Endothelial cell of umbilical vein (primary cell): ENCODE data around the gene RTEL1. TPM values are rescaled to one million over a fixed set of nuclear protein-coding genes. Genes with fewer than 3 reads are reported as not detected.

Source experiments
- BruUV-seq: library from RNA; stranded (reverse); fragments of 400-500 nt; replicated peaks from 2 replicates; lab custom pipeline; 2021; lab: Mats Ljungman, UMichigan
- CTCF ChIA-PET: fragments of 300-600, 350-600 bp; sonication (Branson Sonifier 250); formaldehyde crosslinking; loops from one replicate; lab custom pipeline; 2021; ENCODE audit warnings: antibody characterized with exemption, inconsistent platforms; lab: Charles Lee
- POLR2A ChIA-PET: fragments of 300-600, 350-600 bp; sonication (Branson Sonifier 250); formaldehyde crosslinking; loops from one replicate; lab custom pipeline; 2021; ENCODE audit warnings: antibody characterized with exemption, inconsistent platforms; lab: Charles Lee
- DNase-seq: peaks from one replicate; pipeline ENCODE4 v3.0.0-alpha.2; 2011; ENCODE audit warnings: low read depth, low spot score
- FAIRE-seq: peaks from 2 replicates; lab custom pipeline; 2011; peaks lifted over from hg19 to GRCh38; lab: Jason Lieb, UNC
- H2AFZ ChIP-seq: 2 replicates; pipeline ENCODE4 v1.6.0; 2012; ENCODE audit warnings: low read depth, low read length, control low read depth, inconsistent platforms
- H3K27ac ChIP-seq: 2 replicates; pipeline ENCODE4 v1.5.1; 2011; ENCODE audit warnings: low read depth, mild to moderate bottlenecking, control low read depth, low read length, moderate library complexity; ENCODE audit not compliant: insufficient read depth
- H3K27me3 ChIP-seq, 2 experiments: 2 replicates each; pipeline versions ENCODE4 v1.6.0 to v1.6.1; 2011; ENCODE audit warnings: low read length in 2 of 2, mixed read lengths in 1 of 2; ENCODE audit not compliant: control insufficient read depth in 2 of 2, insufficient read depth in 2 of 2
- H3K36me3 ChIP-seq, 2 experiments: 2 replicates in 1 of 2; 3 replicates in 1 of 2; pipeline ENCODE4 v1.5.1; 2011; ENCODE audit warnings: low read length in 2 of 2, mild to moderate bottlenecking in 1 of 2, moderate library complexity in 1 of 2; ENCODE audit not compliant: control insufficient read depth in 2 of 2, insufficient read depth in 2 of 2; ENCODE audit errors: extremely low read depth in 1 of 2
- H3K4me1 ChIP-seq: 3 replicates; pipeline ENCODE4 v1.5.1; 2011; ENCODE audit warnings: mild to moderate bottlenecking, low read length; ENCODE audit not compliant: control insufficient read depth, insufficient read depth; ENCODE audit errors: extremely low read depth
- H3K4me2 ChIP-seq: 2 replicates; pipeline ENCODE4 v1.6.1; 2011; ENCODE audit warnings: low read length, control low read depth, mixed read lengths; ENCODE audit not compliant: insufficient read depth
- H3K4me3 ChIP-seq, 3 experiments: fragments of 200-600 bp in 1 of 3; sonication (generic), shearing (Covaris generic) in 1 of 3; replicated peaks in 1 of 3; 2 replicates each; pipeline ENCODE4 v1.5.1; 2011 to 2016; ENCODE audit warnings: control low read depth in 3 of 3, low read length in 3 of 3, mild to moderate bottlenecking in 2 of 3, inconsistent platforms in 1 of 3, low read depth in 1 of 3, moderate library complexity in 1 of 3; ENCODE audit not compliant: insufficient read depth in 1 of 3
- H3K79me2 ChIP-seq: 2 replicates; pipeline ENCODE4 v1.6.0; 2012; ENCODE audit warnings: low read length, inconsistent platforms; ENCODE audit not compliant: control insufficient read depth, insufficient read depth
- H3K9ac ChIP-seq: replicated peaks from 2 replicates; pipeline ENCODE3; 2011; ENCODE audit warnings: low read length, control low read depth; ENCODE audit not compliant: insufficient read depth; ENCODE audit errors: extremely low read depth
- H3K9me1 ChIP-seq: replicated peaks from 3 replicates; pipeline ENCODE4 v1.6.0; 2011; ENCODE audit warnings: mild to moderate bottlenecking, low read length; ENCODE audit not compliant: control insufficient read depth, insufficient read depth; ENCODE audit errors: extremely low read depth
- H3K9me3 ChIP-seq: replicated peaks from 2 replicates; pipeline ENCODE4 v1.5.1; 2012; ENCODE audit warnings: low read length, inconsistent platforms; ENCODE audit not compliant: control insufficient read depth, insufficient read depth
- H4K20me1 ChIP-seq: replicated peaks from 2 replicates; pipeline ENCODE3; 2011; ENCODE audit warnings: mild to moderate bottlenecking, low read length; ENCODE audit not compliant: control insufficient read depth, insufficient read depth; ENCODE audit errors: extremely low read depth
- CTCF ChIP-seq, 2 donors: IDR thresholded peaks; 1 replicate in 1 of 2; 2 replicates in 1 of 2; pipeline ENCODE4 v1.5.1; 2011; ENCODE audit warnings: low read length in 2 of 2, mild to moderate bottlenecking in 2 of 2, moderate library complexity in 2 of 2, control low read depth in 1 of 2, inconsistent platforms in 1 of 2, low read depth in 1 of 2; ENCODE audit not compliant: insufficient read depth in 1 of 2; ENCODE audit errors: extremely low read depth in 1 of 2
- FOS ChIP-seq: IDR thresholded peaks from 2 replicates; pipeline ENCODE4 v1.6.1; 2011; ENCODE audit warnings: mild to moderate bottlenecking, low read length, moderate library complexity, borderline replicate concordance; ENCODE audit not compliant: insufficient read depth
- GATA2 ChIP-seq: IDR thresholded peaks from 2 replicates; pipeline ENCODE4 v1.7.0; 2011; ENCODE audit warnings: low read depth, mild to moderate bottlenecking, moderate library complexity, mixed read lengths, low read length; ENCODE audit not compliant: insufficient read length, insufficient read depth
- MAX ChIP-seq: IDR thresholded peaks from 2 replicates; pipeline ENCODE4 v1.6.1; 2011; ENCODE audit not compliant: insufficient read depth, insufficient read length
- dilution Hi-C: fragments of 300-500 bp; cut with MboI; formaldehyde crosslinking; loops from one replicate; pipeline ENCODE4 v1.15.0; 2019; ENCODE audit warnings: low sequenced_read_pairs; ENCODE audit not compliant: extremely low pct_ligation_motif_present
- intact Hi-C: fragments of 100-400 bp; cut with micrococcal nuclease; formaldehyde crosslinking; loops from one replicate; pipeline ENCODE4 v1.10.0; 2022
- polyA plus RNA-seq, 4 experiments: library from polyadenylated mRNA; depleted of rRNA in 3 of 4; stranded (reverse) in 3 of 4; unstranded in 1 of 4; fragments of >200 nt; gene quantifications; 2 replicates each; pipeline versions ENCODE4 v1.2.1 to v1.2.3, GENCODE V29; 2011 to 2012; ENCODE audit warnings: missing spikeins in 1 of 4
- total RNA-seq: library from RNA; stranded (reverse); gene quantifications from 2 replicates; pipeline ENCODE4 v1.2.3, GENCODE V29; 2021

RTEL1 gene
- total and polyA plus RNA-seq, 2 donors (not counting 3 experiments of a cell fraction or from before 2014, with no cell fraction given): 17.0 to 44.9 TPM

GRCh38 chr20:63733579-63734081 is 75.5 kb downstream of the RTEL1 start:
- H3K36me3 ChIP-seq: peaks cover 0 to 25% of the 10 kb centered on the region in 2 experiments
- no peaks in the 10 kb centered on the region for H3K27me3 ChIP-seq
- no peak overlapping the region for H3K9ac ChIP-seq
- no peaks in the 10 kb centered on the region for H3K9me3 ChIP-seq
- intact Hi-C loops: no loop called here
- no TSS peak for BruUV-seq
- FAIRE-seq (no peak), DNase-seq (no peak)
- no peaks in the 10 kb centered on the region for H3K4me1 ChIP-seq
- CTCF ChIA-PET: no interaction called here
- TF ChIP-seq FOS (no peak), MAX (no peak)
- peaks cover 15% of the 10 kb centered on the region for H3K79me2 ChIP-seq
- H2AFZ ChIP-seq: no peak overlapping the region
- no peak overlapping the region for H3K27ac ChIP-seq
- H4K20me1 ChIP-seq: no peaks in the 10 kb centered on the region
- H3K4me3 ChIP-seq: no peak overlapping the region
- no peaks in the 10 kb centered on the region for H3K9me1 ChIP-seq
- H3K4me2 ChIP-seq: no peak overlapping the region
- POLR2A ChIA-PET: no interaction called here
- dilution Hi-C loops: no loop called here

GRCh38 chr20:63734111-63734945 is 76.2 kb downstream of the RTEL1 start:
- no peaks in the 10 kb centered on the region for H3K9me3 ChIP-seq
- BruUV-seq: no TSS peak
- H3K9ac ChIP-seq: no peak overlapping the region
- no peak overlapping the region for H3K4me3 ChIP-seq
- peaks cover 0 to 25% of the 10 kb centered on the region in 2 experiments for H3K36me3 ChIP-seq
- TF ChIP-seq GATA2 (no peak), CTCF (IDR thresholded peaks at IDR 0.05; ENCODE audit: extremely low read depth in 1 of 2, insufficient read depth in 1 of 2, low read depth in 1 of 2, low read length in 2 of 2) (no peak)
- no peak overlapping the region for H2AFZ ChIP-seq
- no peak overlapping the region for H3K27ac ChIP-seq
- no peak for DNase-seq
- CTCF ChIA-PET: interaction anchor here (0.6 to 2.1 kb wide), 2 partner anchors 20 to 26 kb away, joined by 3 to 7 read pairs; partner anchors contain the start of genes ARFRP1 and ZGPAT
- no peaks in the 10 kb centered on the region for H3K4me1 ChIP-seq
- POLR2A ChIA-PET: no interaction called here
- intact Hi-C loops: no loop called here
- no peaks in the 10 kb centered on the region for H4K20me1 ChIP-seq
- H3K79me2 ChIP-seq: peaks cover 14% of the 10 kb centered on the region
- FAIRE-seq: no peak
- H3K9me1 ChIP-seq: no peaks in the 10 kb centered on the region
- H3K4me2 ChIP-seq: no peak overlapping the region
- dilution Hi-C loops: no loop called here
- no peaks in the 10 kb centered on the region for H3K27me3 ChIP-seq
